ENCODE data around the gene SEC14L3.
A peak's percentile ranks its signal among the peaks of the same experiment; 100 is the strongest.

Gene SEC14L3

GRCh38 chr22:30423301-30423958 is 48.4 kb downstream of the SEC14L3 start:
- peak; percentile 40 to 47 for DNase-seq (ENCODE audit: low read depth in 2 of 2)

GRCh38 chr22:30422481-30423300 is 49.1 kb downstream of the SEC14L3 start:
- peak; percentile 18 to 30 for DNase-seq (ENCODE audit: low read depth in 2 of 2)

- no peak for DNase-seq (ENCODE audit: low read depth in 2 of 2)
Observed at GRCh38 chr22:30421695-30422480, 49.9 kb downstream of the SEC14L3 start.

DNA sequence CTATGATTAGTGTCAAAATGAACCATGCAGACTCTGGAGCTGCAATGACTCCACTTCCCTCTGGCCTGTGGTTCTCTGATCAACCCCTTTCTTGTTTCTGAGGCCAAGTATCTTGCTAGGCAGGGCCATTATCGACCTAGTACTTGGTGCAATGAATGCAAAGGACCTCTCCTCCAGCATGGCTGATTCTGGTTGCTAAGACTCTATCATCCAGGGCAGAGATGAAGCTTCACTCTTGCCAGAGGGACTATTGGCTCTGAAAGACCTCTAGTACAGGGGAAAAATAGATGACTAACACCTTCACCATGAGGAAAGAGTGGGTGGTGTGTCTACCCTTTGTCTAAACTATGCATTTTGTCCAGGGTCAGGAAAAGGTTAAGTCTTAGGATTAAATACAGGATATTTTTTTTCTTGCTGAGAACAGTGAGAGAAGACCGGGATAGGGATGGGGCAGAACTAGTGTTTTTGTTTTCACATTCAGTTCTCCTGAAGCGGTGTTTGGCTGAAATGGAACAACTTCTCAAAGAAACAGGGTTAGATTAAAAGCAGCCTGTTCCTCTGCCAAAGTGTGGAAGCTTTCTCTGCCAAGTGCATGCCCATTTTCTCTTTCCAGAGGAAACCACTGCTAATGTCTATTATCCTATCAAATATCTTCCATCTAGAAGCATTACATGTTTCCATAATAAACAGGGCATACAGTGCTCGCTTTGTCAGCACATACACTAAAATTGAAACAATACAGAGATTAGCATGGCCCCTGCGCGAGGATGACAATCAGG is 51.3 kb downstream of the SEC14L3 start:
- no peak for DNase-seq (ENCODE audit: low read depth in 2 of 2)

- no peak for DNase-seq (ENCODE audit: low read depth in 2 of 2)
Observed at GRCh38 chr22:30416837-30417236, 55.0 kb downstream of the SEC14L3 start.

- DNase-seq (ENCODE audit: low read depth in 2 of 2): no peak
Observed at GRCh38 chr22:30416403-30416802, 55.4 kb downstream of the SEC14L3 start.

- no peak for DNase-seq (ENCODE audit: low read depth in 2 of 2)
Observed at GRCh38 chr22:30414525-30415047, 57.2 kb downstream of the SEC14L3 start.

- DNase-seq (ENCODE audit: low read depth in 2 of 2): no peak
Observed at GRCh38 chr22:30413745-30414524, 57.9 kb downstream of the SEC14L3 start.

DNA sequence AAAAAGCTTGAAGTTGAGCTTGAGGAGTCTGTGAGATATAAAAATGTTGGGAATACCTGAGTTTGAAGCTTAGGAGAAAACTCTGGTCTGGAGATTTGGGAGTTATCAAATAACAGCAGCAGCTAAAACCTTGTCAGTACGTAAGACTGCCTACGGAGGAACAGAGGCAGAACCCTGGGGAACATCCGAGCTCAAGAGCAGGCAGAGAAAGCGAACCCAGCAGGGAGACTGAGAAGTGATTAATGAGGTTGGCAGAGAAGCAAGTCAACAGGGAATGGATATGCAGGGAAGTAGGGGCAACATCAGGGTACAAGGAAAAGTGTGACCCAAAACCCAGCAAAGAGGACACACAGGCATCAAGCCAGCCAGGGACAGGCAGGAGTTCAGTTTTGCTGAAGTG is 58.8 kb downstream of the SEC14L3 start:
- DNase-seq (ENCODE audit: low read depth in 2 of 2): no peak

- DNase-seq (ENCODE audit: low read depth in 2 of 2): no peak
Observed at GRCh38 chr22:30411780-30412179, 60.0 kb downstream of the SEC14L3 start.
